M059J (cell line): ENCODE data around the gene SLC6A7. TPM values are rescaled to one million over a fixed set of nuclear protein-coding genes. Genes with fewer than 3 reads are reported as not detected.
A peak's percentile ranks its signal among the peaks of the same experiment; 100 is the strongest.

Experiments
- DNase-seq: peaks from one replicate; pipeline ENCODE4 v3.0.0-alpha.2; 2012; ENCODE audit warnings: low read depth
- total RNA-seq: library from RNA; depleted of rRNA; stranded (reverse); fragments of >200 nt; shearing (Covaris generic); gene quantifications from 2 replicates; pipeline ENCODE4 v1.2.3, GENCODE V29; 2014

The SLC6A7 gene
- total RNA-seq, 1 experiment from 2014 or later = not detected

DNA sequence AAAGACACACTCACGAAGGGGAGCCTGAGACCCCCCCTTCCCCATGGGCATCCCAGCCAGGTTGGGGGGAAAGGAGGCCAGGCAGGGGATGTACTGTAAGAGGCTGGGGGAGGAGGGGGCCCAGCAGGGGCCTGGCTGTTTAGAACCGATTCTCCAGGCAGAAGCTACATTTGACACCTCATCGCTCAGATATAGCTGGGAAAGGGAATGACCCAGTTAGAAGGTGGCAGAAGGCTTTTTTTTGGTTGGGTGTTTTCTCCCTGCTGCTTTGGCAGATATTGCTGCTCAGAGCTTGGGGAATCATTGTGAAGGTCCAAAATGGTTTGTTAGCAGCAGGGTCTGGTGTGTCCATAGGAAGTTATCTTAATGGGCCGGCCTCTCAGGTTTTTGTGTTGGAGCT is 17.3 kb upstream of the SLC6A7 start:
- no peak for DNase-seq

DNA sequence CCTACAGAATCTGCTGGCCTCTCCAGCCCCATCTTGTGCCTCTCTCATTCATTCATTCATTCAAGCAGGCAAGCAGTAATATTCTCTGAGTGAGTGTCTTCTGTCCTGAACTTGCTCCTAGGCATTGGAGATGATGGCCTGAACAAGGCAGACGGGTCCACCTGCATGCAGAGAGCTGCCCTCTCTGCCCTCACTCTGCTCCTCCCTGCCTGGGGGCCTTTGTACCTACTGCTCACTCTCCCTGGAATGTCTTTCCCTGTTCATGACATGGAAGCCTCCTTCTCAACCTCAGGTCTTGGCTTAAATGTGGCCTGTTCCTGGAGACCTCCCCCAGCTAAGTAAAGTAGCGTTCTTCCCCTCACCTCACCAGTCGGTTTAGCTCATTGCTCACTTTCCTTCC is 16.7 kb upstream of the SLC6A7 start:
- no peak for DNase-seq

DNA sequence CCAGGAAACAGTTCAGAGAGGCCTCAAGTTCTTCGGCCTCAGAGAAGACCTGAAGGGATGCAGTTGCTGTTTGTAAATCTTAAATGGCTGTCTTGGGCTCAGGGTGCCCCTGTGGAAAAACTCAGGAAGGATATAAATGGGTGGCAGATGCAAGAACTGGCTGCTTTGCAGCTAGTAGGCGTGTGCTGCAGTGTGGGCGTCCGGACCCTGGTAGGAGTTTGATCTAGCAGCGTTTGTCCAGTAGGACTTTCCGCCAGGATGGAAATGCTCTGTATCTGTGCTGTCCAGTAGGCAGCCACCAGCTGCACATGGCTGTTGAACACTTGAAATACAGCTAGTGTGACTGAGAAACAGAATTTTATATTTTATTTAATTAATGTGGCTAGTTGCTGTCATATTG is 15.6 kb upstream of the SLC6A7 start:
- DNase-seq = no peak

DNA sequence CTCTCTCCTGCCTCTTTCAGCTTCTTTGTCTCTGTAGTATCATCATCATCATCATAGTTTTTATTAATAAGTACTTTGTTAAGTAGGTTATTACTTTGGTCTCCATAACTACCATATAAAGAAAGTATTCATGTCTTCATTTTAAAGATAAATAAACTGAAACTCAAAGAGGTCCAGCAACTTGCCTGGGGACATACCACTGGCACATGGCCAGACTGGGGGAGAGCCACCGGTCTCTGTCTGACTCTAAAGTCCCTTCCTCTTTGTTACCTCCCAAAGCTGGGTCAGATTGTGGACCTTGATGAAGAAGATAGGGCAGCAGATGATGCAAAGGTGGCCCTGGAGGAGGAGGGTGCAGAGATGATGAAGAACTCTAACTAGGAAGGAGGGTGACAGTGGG is 14.8 kb upstream of the SLC6A7 start:
- peak; percentile 63 for DNase-seq

DNA sequence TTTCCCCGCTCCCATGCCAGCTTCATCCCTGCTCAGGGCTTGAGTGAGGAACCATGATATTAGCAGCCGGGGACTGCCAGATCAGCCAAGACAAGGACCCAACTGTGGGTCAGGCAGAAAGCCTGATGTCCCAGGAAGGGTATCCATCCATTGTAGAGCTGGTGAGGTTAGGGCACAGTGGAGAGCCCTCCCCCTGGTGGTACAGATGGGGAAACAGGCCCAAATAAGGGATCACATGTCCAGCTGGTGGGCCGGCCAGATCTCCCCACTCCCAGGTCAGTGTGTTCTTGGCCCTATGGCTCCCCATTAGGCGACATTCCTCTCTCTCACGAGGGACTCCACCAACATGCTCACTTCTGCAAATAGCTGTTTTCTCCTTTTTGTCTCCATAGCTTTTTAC is 14.3 kb upstream of the SLC6A7 start:
- peak; percentile 50 for DNase-seq

DNA sequence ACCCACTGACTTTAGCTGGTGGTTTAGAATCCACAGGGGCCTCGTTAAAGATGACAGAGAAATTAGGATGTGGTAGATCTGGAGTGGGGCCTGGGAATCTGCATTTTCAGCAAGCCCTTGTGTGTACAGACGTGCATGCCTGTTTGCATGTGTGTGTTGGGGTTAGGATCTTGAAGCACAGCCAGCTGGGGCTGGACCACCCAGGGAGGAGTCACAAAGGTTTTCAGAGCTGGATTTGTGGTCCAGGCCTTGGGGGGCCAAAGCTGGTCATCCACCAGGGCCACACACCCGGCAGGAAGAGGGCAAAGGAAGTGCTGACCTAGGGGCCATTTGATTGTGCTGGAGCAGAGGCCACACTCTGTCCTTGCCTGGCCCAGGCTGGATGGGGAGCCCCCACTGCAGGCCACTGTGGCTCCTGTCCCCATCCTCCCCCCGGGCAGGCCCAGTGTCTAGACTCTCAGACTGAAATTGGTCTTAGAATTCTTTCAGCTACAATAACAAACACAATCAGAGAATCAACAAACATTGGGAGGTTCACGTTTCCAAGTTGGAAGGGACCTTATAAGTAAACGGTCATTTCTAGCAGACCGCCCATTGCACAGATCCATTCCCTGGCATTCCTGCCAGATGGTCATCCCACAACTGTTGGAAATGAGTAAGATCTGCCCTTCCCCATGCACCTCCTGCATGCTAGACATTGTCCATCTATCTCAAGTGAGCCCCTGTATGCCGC is 13.0 kb upstream of the SLC6A7 start:
- DNase-seq = no peak

DNA sequence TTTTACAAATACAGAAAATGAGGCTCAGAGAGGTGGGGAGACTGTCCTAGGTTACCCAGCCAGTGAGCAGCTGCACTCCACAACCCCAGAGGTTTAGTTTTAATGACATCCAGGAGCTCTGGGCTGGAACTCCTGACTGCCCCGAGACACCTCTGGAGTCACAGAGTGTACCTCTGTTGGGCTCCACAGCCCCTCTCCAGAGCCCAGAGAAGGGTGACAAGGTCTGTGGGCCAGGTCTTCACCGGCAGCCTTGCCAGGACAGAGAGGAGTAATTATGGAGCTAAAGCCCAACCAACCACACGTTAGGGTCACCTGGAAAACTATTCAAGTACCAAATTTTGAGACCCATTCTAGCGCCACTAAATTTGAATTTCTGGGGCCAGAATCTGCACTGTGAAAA is 12.1 kb upstream of the SLC6A7 start:
- DNase-seq = no peak

DNA sequence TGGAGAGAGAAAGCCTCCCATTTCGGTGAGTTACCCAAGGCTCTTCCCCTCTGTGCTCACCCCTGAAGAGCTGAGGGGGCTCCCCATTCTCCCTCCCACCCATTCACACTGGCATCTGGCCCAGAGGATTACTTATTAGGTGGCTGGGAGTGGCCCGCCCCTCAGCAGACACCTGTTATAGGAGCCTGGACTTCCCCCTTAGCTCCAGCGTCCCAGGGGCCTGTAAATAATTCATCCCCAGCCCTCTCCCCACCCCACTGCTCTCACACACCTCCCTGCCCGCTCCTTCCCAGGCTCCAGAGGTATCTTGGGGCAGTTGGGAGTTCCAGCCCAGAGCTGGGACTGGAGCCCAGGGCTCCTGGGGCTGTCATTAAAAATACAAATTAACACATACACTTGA is 11.6 kb upstream of the SLC6A7 start:
- DNase-seq = no peak

DNA sequence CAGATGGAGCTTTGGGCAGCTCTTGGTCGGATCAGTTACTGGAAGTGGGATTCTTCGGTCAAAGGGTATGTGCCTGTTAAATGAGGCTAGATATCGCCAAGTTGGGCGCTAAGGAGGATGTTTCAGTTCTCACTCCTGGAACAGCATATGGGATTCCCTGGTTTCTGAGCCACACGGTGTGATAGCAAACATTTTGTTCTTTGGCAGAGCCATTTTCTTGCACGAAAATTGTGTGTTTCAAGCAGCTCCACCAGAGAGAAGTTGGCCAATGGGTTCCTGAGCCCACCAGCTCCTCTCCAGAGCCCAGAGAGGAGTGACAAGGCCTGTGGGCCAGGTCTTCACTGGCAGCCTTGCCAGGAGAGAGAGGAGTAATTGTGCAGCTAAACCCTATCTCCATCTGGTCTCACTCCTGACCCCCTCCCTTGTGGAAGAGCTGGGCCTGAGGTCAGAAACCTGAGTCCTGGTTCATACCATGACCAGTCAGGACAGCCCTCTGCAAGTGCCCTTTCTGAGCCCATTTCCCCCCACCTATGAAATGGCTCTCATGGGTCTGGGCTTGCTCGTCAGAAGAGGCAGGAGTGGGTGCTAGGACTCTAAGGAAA is 10.7 kb upstream of the SLC6A7 start:
- no peak for DNase-seq

DNA sequence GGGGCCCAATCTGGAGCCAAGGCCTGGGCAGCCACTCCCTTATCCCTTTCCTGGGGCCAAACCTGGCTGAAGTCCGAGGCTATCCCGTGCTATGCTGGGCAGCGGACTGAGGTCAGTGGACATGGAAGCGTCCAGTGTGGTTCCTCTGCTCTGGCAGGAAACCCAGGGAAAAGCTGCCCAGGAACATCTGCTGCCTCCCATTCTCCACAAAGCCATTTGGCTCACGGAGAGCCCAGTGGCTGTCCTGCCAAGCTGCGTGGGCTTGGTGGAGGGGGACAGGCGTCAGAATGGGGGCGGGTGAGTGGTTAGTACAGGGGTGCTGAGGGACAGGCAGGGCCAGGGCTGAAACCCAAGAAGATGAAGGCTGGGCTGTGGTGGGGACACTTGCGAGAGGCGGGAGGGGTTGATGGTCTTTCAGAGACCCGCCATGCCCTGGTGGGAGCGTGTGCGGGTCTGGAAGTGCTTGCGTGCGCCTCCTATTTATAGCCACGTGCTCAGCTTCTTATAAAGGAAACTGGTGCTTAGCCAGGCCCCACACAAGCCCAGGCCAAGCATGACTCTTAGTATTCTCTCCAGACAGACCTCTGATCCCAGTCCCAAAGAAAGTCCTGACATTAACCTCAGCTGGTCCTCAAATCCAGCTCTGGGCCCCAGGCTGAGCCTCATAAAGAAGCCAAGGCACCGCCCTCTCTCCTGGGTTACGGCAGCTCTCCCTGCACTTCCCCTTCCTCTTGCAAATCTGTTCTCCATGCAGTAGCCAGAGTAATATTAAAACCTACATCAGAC is 9.4 kb upstream of the SLC6A7 start:
- no peak for DNase-seq

DNA sequence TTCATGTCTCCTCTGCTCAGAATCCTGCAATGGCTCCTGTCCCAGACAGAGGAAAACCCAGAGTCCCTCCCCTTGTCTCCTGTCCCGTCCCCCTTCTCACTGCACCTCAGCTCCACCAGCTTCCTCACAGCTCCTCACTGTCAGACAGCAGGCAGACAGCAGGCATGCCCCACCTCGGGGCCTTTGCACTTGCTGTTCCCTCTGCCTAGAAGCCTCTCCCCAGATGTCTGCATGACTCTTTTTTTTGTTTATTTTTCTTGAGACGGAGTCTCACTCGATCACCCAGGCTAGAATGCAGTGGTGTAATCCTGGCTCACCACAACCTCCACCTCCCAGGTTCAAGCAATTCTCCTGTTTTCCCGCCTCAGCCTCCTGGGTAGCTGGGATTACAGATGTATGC is 8.8 kb upstream of the SLC6A7 start:
- DNase-seq = peak; percentile 83

DNA sequence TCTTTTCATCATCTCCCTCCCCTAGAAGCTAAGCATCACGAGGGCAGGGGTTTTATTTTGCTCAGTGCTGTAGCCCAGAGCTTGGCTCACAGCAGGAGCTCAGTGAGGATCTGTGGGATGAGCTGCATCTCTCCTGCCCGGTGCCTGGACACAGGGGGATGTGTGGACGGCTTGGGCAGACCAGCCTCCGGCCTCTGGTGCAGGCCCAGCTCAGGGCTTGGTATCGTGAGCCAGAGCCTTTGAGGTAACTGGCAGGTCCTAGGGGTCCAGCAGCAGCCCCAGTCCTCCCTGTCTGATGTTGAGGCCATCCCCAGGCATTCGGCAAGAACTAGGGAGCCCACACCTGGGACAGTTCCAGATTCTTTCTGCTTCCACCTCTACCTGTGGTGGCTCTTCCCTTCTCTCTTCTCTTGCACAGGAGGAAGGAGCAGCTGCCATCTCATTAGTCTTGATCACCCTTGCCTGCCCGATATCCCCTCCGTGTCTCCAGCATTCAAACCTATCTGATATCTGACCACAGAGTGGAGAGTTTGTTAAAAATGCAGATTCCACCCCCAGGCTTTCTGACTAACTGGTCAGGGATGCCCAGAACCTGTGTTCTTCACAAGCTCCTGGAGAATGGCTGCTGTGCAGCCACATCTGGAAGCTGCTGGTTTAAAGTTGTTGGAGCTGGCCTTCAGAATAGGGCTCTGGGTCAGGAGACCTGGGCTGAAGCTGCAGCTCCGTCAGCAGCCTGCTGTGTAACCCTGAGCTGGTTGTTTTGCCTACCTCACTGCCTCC is 7.9 kb upstream of the SLC6A7 start:
- DNase-seq = peak; percentile 26

DNA sequence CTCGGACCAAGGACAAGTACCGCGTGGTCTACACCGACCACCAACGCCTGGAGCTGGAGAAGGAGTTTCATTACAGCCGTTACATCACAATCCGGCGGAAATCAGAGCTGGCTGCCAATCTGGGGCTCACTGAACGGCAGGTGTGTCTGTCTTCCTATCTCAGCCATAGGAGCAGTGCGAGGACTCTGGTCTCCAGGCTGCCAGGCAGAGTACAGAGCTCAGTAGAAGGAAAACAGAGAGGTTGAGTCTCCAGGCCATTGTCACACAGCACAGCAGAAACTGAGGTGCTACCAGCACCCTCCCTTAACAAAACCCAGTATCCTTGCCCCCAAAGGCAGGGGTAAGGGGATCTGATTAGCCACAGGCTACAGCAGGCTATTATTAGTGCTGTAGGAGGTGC is 7.1 kb upstream of the SLC6A7 start:
- no peak for DNase-seq

DNA sequence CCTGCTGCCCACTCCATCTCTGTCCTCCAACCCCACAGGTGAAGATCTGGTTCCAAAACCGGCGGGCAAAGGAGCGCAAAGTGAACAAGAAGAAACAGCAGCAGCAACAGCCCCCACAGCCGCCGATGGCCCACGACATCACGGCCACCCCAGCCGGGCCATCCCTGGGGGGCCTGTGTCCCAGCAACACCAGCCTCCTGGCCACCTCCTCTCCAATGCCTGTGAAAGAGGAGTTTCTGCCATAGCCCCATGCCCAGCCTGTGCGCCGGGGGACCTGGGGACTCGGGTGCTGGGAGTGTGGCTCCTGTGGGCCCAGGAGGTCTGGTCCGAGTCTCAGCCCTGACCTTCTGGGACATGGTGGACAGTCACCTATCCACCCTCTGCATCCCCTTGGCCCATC is 6.4 kb upstream of the SLC6A7 start:
- DNase-seq = no peak

DNA sequence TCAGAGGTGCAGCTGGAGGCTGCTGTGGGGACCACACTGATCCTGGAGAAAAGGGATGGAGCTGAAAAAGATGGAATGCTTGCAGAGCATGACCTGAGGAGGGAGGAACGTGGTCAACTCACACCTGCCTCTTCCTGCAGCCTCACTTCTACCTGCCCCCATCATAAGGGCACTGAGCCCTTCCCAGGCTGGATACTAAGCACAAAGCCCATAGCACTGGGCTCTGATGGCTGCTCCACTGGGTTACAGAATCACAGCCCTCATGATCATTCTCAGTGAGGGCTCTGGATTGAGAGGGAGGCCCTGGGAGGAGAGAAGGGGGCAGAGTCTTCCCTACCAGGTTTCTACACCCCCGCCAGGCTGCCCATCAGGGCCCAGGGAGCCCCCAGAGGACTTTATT is 5.9 kb upstream of the SLC6A7 start:
- no peak for DNase-seq

DNA sequence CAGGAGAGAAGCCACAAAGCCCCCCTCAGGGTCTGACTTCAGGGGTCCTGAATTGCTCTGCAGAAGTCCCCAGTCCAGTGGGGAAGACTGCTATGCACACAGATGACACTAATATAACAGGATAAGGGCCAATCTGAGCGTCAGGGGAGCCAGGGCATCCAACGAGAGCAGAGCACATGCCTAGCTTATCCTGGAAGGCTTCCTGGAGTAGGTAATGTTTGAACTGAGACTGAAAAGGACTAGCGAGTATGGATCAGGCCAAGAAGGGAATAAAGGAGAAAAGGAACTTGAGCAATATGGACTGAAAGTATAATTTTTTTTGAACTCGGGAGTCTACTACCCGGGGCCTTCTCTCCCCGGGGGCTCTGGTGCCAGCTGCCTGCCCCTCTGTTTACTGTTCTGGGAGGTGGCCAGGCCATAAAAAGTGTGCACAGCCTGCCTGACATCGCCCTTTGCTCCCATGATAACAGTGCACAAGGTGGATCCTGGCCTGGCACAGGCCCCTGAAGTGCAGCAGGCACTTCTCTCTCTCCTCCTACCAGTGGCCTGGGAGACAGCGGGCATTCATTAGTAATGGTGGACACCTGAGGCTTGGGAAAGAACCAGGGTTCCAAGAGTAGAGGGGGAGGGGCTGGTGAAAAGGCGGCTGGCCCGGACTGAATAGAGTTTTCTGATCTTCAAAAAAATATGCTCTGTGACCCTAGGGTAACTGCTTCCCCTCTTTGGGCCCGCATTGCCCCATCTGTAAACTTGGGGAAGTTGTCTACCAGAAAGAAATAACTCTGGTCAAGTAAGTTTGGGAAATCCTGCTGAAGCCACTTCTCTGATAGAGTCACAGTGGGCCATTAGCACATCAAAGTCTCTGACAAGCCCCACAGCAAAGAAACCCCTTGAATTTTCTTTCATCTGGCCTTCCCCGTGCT is 4.6 kb upstream of the SLC6A7 start:
- DNase-seq = no peak

DNA sequence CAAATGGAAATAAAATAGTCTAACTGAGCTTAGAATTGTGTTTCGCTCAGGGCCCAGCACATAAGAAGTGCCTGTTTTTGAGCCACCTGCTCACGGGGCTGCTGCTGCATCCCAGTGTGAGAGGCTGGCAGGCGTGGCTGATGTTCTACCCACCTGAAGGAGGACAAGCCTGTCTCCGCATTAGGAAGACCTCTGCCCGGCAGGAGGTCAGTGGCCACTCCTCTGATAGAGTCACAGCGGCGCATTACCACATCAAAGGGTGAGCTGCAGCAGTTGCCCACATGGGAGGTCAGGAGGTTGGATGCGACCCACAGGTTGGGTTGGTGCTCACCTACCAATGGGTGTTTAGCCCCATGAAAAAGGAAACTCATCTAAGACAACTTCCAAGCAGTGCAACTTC is 3.7 kb upstream of the SLC6A7 start:
- DNase-seq = no peak

DNA sequence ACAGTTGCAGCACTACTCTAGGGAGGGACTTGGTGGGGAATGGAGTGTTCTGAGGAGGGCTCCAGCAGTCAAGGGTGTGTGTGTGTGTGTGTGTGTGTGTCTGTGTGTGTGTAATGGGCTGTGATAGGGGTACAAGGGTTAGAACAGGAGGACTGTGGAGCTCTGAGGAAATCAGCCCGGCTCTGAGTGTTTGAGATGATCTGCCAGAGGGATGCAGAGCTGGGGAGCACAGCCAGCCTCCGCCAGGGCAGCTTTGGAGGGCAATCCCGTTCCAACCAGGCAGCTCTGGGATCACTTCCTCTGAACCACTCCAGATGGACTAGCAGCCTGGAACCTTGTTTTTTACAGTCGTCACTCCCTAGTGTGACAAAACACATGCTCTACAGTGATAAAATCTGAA is 3.0 kb upstream of the SLC6A7 start:
- no peak for DNase-seq

DNA sequence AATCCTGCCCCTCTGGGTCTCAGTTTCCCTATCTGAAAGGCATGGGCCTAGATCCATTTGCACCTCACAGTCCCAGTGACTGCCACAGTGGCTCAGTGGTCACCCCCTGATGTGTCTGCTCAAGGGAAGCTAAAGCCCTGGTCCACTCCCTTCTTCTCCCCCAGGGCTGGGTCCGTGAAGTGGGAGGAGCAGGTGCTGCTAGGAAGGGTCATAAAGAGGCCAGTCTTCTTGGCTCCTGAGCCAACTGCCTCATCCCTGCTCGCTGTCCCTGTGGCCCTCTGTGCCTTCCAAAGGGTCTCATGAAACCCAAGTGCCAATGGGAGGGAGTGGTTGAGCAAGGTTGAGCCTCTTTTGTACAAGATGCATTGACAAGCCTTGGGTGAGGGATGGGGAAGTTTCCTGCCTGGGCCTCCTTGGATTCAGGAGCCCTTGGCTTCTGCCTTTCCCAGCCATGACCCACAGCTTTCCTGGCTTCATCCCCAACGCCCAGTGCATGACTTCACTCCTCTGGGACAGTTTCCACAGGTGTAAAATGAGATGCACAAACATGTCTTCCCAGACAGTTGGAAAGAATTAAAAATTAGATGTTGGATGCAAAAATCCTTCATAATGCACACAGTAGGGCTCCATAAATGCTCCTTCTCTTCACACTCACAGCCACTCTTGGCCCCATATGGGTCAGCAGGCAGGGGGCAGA is 1.6 kb upstream of the SLC6A7 start:
- DNase-seq = no peak

DNA sequence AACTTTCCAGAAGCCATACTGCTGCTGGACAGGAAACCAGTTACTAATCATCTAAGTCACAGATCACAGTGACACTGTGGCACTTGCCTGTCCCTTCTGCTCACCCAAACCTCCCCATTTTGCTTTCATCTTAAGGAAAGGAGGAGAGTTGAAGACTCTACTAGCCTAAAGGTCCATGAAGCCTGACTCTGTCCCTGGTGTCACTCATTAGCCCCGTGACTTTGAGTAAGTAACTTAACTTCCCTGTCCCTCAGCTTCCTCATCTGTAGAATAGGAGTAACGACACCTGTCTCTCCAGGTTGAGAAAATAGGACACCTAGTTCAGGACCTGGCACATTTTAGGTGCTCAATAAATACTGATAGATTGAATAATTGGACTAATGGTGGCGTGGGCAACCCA is 536 bp upstream of the SLC6A7 start:
- no peak for DNase-seq
